Renal pelvis (tissue), 12 donors: ENCODE measurements around the gene NSMCE3. TPM values are rescaled to one million over a fixed set of nuclear protein-coding genes. Genes with fewer than 3 reads are reported as not detected.

Source experiments
- DNase-seq: peaks from one replicate; pipeline ENCODE4 v3.0.0-alpha.2; 2013
- long read RNA-seq, 16 experiments: transcript quantifications; one replicate each; lab custom pipeline, GENCODE V29; 2026
- polyA plus RNA-seq, 3 donors: library from polyadenylated mRNA; unstranded; fragments of 120-200 nt; gene quantifications; one replicate each; pipeline ENCODE4 v1.2.1, GENCODE V29; 2013; ENCODE audit not compliant: insufficient read length in 3 of 3

The NSMCE3 gene
- polyA plus RNA-seq: 1 to 10 TPM; 7.6 to 9.9 (median 9.5) TPM
- long read RNA-seq, donor 1, full-length matches to known transcripts: 22 of 22 reads
- long read RNA-seq, donor 1, partial matches to known transcripts: 0 of 22 reads
- long read RNA-seq, donor 1, other reads (novel, unspliced or antisense): 0 of 22 reads
- long read RNA-seq, donor 2, full-length matches to known transcripts: 30 of 30 reads
- long read RNA-seq, donor 2, partial matches to known transcripts: 0 of 30 reads
- long read RNA-seq, donor 2, other reads (novel, unspliced or antisense): 0 of 30 reads
- long read RNA-seq, donor 3, full-length matches to known transcripts: 34 of 34 reads
- long read RNA-seq, donor 3, partial matches to known transcripts: 0 of 34 reads
- long read RNA-seq, donor 3, other reads (novel, unspliced or antisense): 0 of 34 reads
- long read RNA-seq, donor 4, full-length matches to known transcripts: 25 of 25 reads
- long read RNA-seq, donor 4, partial matches to known transcripts: 0 of 25 reads
- long read RNA-seq, donor 4, other reads (novel, unspliced or antisense): 0 of 25 reads
- long read RNA-seq, donor 5, full-length matches to known transcripts: 17 of 17 reads
- long read RNA-seq, donor 5, partial matches to known transcripts: 0 of 17 reads
- long read RNA-seq, donor 5, other reads (novel, unspliced or antisense): 0 of 17 reads
- long read RNA-seq, donor 6, full-length matches to known transcripts: 31 of 31 reads
- long read RNA-seq, donor 6, partial matches to known transcripts: 0 of 31 reads
- long read RNA-seq, donor 6, other reads (novel, unspliced or antisense): 0 of 31 reads
- long read RNA-seq, donor 7, full-length matches to known transcripts: 44 of 44 reads
- long read RNA-seq, donor 7, partial matches to known transcripts: 0 of 44 reads
- long read RNA-seq, donor 7, other reads (novel, unspliced or antisense): 0 of 44 reads
- long read RNA-seq, donor 8, full-length matches to known transcripts: 14 of 14 reads
- long read RNA-seq, donor 8, partial matches to known transcripts: 0 of 14 reads
- long read RNA-seq, donor 8, other reads (novel, unspliced or antisense): 0 of 14 reads
- long read RNA-seq, donor 9, full-length matches to known transcripts: 34 of 34 reads
- long read RNA-seq, donor 9, partial matches to known transcripts: 0 of 34 reads
- long read RNA-seq, donor 9, other reads (novel, unspliced or antisense): 0 of 34 reads
- long read RNA-seq, donor 10, full-length matches to known transcripts: 19 of 19 reads
- long read RNA-seq, donor 10, partial matches to known transcripts: 0 of 19 reads
- long read RNA-seq, donor 10, other reads (novel, unspliced or antisense): 0 of 19 reads
- long read RNA-seq, donor 11, full-length matches to known transcripts: 18 of 18 reads
- long read RNA-seq, donor 11, partial matches to known transcripts: 0 of 18 reads
- long read RNA-seq, donor 11, other reads (novel, unspliced or antisense): 0 of 18 reads
- long read RNA-seq, donor 12, full-length matches to known transcripts: 31 of 31 reads
- long read RNA-seq, donor 12, partial matches to known transcripts: 0 of 31 reads
- long read RNA-seq, donor 12, other reads (novel, unspliced or antisense): 0 of 31 reads
- long read RNA-seq, donor 13, full-length matches to known transcripts: 14 of 14 reads
- long read RNA-seq, donor 13, partial matches to known transcripts: 0 of 14 reads
- long read RNA-seq, donor 13, other reads (novel, unspliced or antisense): 0 of 14 reads
- long read RNA-seq, donor 14: 0 reads
- long read RNA-seq, donor 15: 0 reads
- long read RNA-seq, donor 16, full-length matches to known transcripts: 31 of 31 reads
- long read RNA-seq, donor 16, partial matches to known transcripts: 0 of 31 reads
- long read RNA-seq, donor 16, other reads (novel, unspliced or antisense): 0 of 31 reads

- peak; percentile 89 for DNase-seq
Observed at GRCh38 chr15:29269485-29270168, at the start of gene NSMCE3. Gene NSMCE3 (minus strand): TSS chr15:29269822. CDS start chr15:29269705, 117 bp downstream.

DNA sequence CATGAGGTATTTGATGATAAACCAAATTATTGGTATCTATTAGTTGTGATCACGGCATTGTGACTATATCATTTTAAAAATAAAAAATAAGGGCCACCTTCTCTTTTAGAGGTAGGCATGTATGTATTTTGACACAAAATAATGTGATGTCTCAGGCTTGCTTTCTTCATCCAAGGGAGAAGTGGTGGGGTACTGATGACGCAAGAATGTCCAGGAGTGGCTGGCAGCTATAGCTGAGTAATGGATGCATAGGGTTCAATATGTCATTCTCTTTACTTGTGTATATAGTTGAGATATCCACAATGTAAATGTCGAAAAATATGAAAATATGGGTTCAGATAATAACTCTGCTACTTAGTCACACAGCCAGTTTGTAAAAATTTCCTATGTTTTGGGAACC is 46.8 kb upstream of the NSMCE3 start:
- DNase-seq: no peak

DNA sequence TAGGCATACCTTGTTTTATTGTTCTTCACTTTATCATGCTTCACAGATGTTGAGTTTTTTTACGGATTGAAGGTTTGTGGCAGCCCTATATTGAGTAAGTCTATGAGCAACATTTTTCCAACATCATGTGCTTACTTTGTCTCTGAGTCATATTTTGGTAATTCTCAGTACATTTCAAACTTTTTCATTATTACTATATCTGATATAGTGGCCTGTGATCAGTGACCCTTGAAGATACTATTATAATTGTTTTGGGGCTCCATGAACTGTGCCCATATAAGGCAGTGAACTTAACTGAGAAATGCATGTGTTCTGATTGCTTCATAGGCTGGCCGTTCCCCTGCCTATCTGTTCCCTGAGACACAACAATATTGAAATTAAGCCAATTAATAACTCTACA is 42.8 kb upstream of the NSMCE3 start:
- DNase-seq: no peak

- DNase-seq: no peak
Observed at GRCh38 chr15:29311696-29312095, 42.1 kb upstream of the NSMCE3 start.

DNA sequence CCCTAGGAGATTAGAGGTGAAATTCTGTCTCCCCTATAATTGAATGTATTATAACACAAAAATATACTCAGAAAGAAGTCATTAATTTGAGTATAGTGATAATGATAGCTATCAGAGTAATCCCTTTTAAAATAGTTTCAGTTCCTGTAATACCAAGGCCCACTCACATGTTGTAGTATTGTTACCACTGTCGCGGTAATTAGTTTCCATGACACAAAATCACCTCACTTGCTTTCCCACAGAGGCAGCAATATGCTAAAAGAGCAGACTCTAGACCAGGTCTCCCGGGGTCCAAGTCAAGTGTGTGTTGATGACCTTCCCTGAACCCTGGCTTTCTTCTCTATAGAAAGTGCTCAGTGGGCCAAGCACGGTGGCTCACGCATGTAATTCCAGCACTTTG is 39.5 kb upstream of the NSMCE3 start:
- DNase-seq: no peak

DNA sequence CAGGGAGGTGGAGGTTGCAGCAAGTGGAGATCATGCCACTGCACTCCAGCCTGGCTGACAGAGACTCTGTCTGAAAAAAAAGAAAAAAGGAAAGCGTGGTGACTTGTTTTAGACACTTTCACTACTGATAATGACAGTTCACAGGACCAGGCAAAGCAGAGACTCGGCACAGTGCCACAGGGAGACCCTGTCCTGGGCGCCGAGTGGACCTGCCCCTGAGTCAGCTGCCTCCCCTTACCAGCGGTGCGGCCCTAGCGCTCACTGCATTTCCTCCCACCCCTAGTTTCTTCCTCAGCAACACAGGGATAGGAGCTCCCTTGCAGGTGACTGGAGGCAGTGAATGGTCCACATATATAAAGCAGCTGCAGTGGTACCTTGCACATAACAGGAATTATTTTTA is 38.7 kb upstream of the NSMCE3 start:
- DNase-seq: no peak

- no peak for DNase-seq
Observed at GRCh38 chr15:29305556-29305955, 35.9 kb upstream of the NSMCE3 start.

DNA sequence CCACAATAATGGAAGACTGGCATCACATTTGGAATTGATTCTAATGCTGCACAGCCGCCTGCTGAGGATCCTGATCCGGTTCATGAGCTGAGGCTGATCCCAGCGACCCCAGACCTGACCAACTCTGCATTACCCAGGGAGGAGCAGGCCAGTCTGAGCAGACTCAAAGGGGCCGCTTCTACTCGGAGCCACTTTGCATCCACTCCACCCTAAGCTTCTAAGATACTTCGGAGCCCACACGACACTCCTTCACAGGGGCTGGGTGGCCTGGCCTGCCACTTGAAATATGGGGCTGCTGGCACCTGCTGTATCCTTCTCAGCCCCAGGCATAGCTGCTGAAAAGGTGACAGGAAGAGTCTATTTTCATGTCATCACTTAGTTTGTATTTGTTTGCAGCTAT is 33.2 kb upstream of the NSMCE3 start:
- DNase-seq: no peak

- DNase-seq: no peak
Observed at GRCh38 chr15:29299784-29300183, 30.2 kb upstream of the NSMCE3 start.

GRCh38 chr15:29299331-29299730 is 29.7 kb upstream of the NSMCE3 start:
- no peak for DNase-seq

- no peak for DNase-seq
Observed at GRCh38 chr15:29294732-29295325, 25.2 kb upstream of the NSMCE3 start.

DNA sequence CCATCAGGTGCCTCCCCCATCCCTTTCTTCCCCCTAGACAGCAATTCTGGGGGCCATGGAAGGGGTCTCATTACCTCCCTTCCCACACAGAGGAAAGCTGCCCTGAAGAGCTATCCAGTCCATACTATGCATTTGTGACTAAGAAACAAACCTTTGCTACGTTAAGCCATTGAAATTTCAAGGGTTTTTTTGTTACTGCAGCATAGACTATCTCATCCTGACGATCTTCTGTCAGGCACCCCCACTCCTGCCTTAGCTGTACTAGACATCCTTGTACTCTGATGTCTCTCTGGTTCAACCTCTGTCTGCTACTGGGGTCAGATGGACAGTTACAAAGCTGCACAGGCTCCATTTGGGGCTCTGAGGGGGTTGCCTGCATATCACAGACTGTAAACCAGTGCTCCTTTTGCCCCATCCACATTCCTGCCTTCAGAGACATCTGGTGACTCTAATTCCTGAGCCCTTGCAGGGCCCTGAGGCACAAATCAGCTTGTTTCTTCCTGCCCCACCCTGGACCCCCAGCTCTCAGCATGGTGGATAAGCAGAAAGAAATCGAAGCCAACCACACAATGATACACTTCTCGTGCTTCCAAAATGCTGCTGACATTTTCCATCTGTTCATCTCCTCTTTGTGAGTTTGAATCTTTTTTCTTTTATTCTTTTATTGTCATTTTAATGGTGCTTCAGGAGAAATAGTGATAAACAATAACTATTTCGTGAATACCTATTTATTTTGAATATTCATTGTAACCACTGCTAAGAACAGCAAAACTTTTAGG is 21.6 kb upstream of the NSMCE3 start:
- DNase-seq: no peak

DNA sequence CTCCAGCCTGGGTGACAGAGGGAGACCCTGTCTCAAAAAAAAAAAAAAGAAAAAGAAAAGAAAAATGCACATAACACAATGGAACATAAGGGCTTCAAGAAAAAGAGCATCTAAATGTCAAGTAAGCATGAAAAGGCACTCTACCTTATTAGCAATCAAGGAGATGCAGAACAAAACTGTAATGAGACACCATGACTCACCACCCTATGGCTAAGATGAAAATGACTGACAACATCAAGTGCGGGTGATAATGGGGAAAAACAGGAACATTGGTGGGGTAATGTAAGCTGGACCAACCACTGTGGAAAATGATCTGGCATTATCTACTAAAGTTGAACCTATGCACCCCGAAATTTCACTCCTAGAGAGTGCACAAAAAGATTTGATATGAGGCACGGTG is 19.6 kb upstream of the NSMCE3 start:
- no peak for DNase-seq

DNA sequence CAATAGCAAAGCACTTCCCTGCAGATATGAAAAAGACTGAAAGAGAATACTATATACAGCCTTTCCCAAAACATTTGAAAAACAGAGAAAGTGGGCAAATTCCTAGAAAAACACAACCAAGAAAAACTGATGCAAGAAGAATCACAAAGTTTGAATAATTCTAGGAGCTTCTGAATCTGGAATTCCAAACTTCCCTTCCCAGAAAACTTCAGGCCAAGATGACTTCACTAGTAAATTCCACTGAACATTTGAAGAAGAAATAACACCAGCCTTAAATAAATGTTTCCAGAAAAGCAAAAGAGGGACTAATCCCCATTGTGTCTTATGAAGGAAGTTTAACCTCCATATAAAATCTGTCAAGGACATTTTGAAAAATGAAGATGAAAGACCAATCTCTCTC is 15.8 kb upstream of the NSMCE3 start:
- DNase-seq: no peak

DNA sequence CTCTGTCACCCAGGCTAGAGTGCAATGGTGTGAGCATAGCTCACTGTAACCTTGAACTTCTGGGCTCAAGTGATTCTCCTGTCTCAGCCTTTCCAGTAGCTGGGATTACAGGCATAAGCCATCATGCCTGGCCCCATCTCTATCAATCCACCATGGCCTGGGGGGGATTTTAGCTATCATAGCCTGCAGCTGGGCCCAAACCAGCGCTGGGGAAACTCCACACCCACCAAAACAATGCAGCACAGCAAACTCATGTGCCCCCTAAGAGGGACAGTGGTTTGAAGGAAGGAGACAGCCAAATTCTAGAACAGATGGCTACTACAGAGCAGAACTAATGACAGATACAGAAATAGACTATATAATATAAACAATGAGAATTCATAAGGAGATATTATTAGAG is 13.8 kb upstream of the NSMCE3 start:
- no peak for DNase-seq

DNA sequence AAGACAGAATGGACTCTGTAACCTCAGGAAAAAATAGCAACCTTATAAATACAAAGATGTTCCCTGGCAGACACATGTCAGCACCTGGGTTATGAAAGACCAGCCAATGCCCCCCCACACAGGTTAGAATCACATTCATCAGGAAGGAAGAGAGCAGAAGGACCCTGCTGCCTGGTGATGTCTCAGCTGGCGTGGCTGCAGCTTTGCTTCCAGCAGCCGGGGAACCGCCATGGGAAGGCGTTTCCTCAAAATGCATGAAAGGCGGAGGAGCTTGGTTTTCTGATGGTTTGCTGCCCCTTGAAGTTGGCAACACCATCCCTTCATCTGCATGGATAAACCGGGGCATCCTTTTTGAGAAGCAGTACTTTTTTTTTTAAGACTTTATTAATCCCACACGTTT is 10.9 kb upstream of the NSMCE3 start:
- DNase-seq: no peak

- DNase-seq: no peak
Observed at GRCh38 chr15:29278436-29279105, 8.9 kb upstream of the NSMCE3 start.

DNA sequence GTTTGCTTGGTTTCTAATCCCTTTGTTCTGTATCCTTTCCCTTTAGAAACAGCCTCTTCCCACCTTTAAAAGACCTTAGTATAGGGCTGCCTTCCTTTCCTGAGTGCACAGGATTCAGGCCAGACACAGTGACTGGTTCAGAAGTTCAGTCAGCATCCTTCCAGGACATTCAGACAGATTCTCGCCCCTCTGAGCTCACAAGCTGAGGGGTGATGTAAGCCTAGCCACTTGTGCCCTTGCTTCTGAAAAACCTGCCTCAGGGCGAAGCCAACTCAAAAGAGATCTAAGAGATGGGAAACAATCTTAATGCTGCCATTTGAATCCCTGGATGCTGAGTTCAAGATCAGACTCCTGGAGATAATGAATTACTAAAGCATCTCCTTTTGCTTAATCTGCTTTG is 6.7 kb upstream of the NSMCE3 start:
- DNase-seq: no peak
